ENCODE data around the gene PORCN.

The PORCN gene

DNA sequence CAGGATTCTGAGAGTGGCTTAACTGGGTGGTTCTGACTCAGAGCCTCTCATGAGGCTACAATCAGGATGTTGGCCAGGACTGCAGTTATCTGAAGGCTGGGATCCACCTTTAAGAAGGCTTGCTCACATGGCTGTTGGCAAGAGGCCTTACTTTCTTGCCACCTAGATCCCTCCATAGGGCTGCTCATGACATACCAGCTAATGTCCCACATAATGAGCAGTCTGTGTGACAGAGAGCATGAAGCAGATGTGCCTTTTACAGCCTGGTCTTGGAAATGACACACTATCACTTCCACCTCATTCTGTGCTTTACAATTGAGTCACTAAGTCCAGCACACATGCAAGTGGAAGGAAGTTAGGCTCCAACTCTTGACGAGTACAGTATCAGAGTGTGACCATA is 61.2 kb downstream of the PORCN start:
- WGBS, 2 donors (ENCODE audit: extremely low coverage in 2 of 2, insufficient read length in 2 of 2, insufficient replicate concordance in 1 of 2) = no CpG with 5 or more reads among the region's 1 CpG
- H4K8ac ChIP-seq (ENCODE audit: low read depth, low read length) = no peak overlapping the region
- H4K91ac ChIP-seq (ENCODE audit: low read depth, low read length, poor library complexity) = no peak overlapping the region
- H3K4me1 ChIP-seq (ENCODE audit: control insufficient read depth in 2 of 2, insufficient read depth in 1 of 2, low read depth in 1 of 2, low read length in 2 of 2) = peaks cover 0 to 3% of the 10 kb centered on the region in 2 donors
- no peak overlapping the region for H3K14ac ChIP-seq (ENCODE audit: low read length)
- no peak overlapping the region for H2BK15ac ChIP-seq (ENCODE audit: low read length)
- H3K4ac ChIP-seq (ENCODE audit: low read length) = no peak overlapping the region
- H2BK12ac ChIP-seq (ENCODE audit: low read length) = no peak overlapping the region
- H3K36me3 ChIP-seq (replicated peaks in 1 of 2; ENCODE audit: control insufficient read depth in 2 of 2, insufficient read depth in 2 of 2, low read length in 2 of 2) = peaks cover under 1 to 1% of the 10 kb centered on the region in 2 donors
- H2BK5ac ChIP-seq (ENCODE audit: low read length) = no peak overlapping the region
- H3K9me3 ChIP-seq (replicated peaks in 1 of 2; ENCODE audit: control insufficient read depth in 2 of 2, insufficient read depth in 1 of 2, low read depth in 1 of 2, low read length in 2 of 2) = no peaks in the 10 kb centered on the region
- H3K18ac ChIP-seq (ENCODE audit: low read length) = no peak overlapping the region
- H2AK5ac ChIP-seq (ENCODE audit: low read depth, low read length) = no peak overlapping the region
- no peaks in the 10 kb centered on the region for H3K27me3 ChIP-seq (ENCODE audit: control insufficient read depth in 3 of 3, insufficient read depth in 3 of 3, low read depth in 1 of 3, low read length in 3 of 3)
- H3K23ac ChIP-seq (ENCODE audit: low read depth, low read length, poor library complexity) = no peak overlapping the region
- no peak overlapping the region for H3K9ac ChIP-seq (ENCODE audit: low read depth, low read length, poor library complexity)
- no peak overlapping the region for H3K27ac ChIP-seq (replicated peaks; ENCODE audit: low read length)
- no peak overlapping the region for H2AFZ ChIP-seq (ENCODE audit: low read length)
- H3K4me3 ChIP-seq (ENCODE audit: low read length in 2 of 2) = no peak overlapping the region
- H2BK120ac ChIP-seq (ENCODE audit: low read depth, low read length) = no peak overlapping the region
- H3K79me1 ChIP-seq (ENCODE audit: low read depth, low read length) = no peaks in the 10 kb centered on the region
- no peak for DNase-seq (ENCODE audit: low spot score)
- no peak overlapping the region for H3K4me2 ChIP-seq (ENCODE audit: insufficient read depth, low read length, poor library complexity, severe bottlenecking)

Data from neuronal stem cell (in vitro differentiated cells).